Mucosa of stomach (tissue), 1 donor: Measurements from ENCODE around the gene LILRB2.
"Not testable (repeated sequence)": the region's sequence is repeated elsewhere in the genome, so short reads cannot be mapped to it uniquely, and the experiment has no call there.

Experiments
- H3K27me3 ChIP-seq: one replicate; pipeline ENCODE4 v1.7.0; 2013; ENCODE audit warnings: mild to moderate bottlenecking, low read length; ENCODE audit not compliant: control insufficient read depth, insufficient read depth
- H3K36me3 ChIP-seq: one replicate; pipeline ENCODE4 v1.7.0; 2013; ENCODE audit warnings: low read length; ENCODE audit not compliant: control insufficient read depth, insufficient read depth
- H3K4me1 ChIP-seq: one replicate; pipeline ENCODE4 v1.7.0; 2013; ENCODE audit warnings: mild to moderate bottlenecking, low read length; ENCODE audit not compliant: control insufficient read depth, insufficient read depth
- H3K4me3 ChIP-seq: one replicate; pipeline ENCODE4 v1.7.0; 2013; ENCODE audit warnings: low read length
- H3K9ac ChIP-seq: one replicate; pipeline ENCODE4 v1.7.0; 2013; ENCODE audit warnings: mild to moderate bottlenecking, low read length, moderate library complexity
- H3K9me3 ChIP-seq: one replicate; pipeline ENCODE4 v1.7.0; 2013; ENCODE audit warnings: mild to moderate bottlenecking, low read length, moderate library complexity; ENCODE audit not compliant: control insufficient read depth
- donor health status: Pancreatic carcinoma.

The LILRB2 gene

GRCh38 chr19:54299126-54299498 is 18.2 kb upstream of the LILRB2 start:
- Histone ChIP-seq H3K9ac (no peak overlapping the region), H3K36me3 (no peaks in the 10 kb centered on the region), H3K4me3 (no peak overlapping the region), H3K9me3 (no peaks in the 10 kb centered on the region), H3K4me1 (no peaks in the 10 kb centered on the region), H3K27me3 (no peaks in the 10 kb centered on the region)

DNA sequence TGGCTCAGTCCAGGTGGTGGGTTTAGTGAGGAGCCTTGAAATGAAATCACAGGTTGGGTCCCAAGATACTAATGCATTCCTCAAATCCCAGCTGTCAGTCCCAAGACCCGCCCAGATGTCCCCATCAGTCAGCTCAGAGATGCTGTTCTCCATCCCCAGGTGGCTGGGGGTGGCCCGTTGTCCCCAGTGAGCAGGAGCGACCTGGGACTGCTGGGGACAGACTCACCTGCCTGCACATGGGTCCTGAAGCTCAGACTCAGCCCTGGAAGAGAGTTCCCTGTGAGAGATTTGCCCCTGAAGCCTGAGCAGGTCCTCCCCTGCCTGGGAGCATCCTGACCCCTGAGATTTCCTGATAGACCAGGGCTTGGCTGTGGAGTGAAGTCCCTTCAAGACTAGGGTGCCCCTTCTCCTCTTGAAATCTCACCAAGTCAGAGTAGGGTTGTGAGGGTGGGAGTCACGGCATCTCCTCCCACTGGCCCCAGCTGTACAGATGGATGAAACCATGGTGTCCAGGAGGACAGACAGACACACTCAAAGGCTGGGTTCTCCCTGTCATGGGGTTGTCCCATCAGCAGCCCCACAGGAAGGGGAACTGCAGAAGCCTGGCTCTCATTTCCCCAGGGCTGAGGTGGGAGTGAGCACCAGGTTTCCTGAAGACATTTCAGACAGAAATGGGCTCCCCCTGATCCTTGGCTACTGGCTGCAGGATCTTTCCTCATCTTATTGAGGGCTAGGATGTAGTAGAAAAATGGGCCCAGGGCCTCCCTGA is 17.6 kb upstream of the LILRB2 start:
- H3K4me3 ChIP-seq: no peak overlapping the region
- H3K36me3 ChIP-seq: no peaks in the 10 kb centered on the region
- H3K4me1 ChIP-seq: no peaks in the 10 kb centered on the region
- no peaks in the 10 kb centered on the region for H3K9me3 ChIP-seq
- H3K27me3 ChIP-seq: no peaks in the 10 kb centered on the region
- H3K9ac ChIP-seq: no peak overlapping the region

- H3K36me3 ChIP-seq: no peaks in the 10 kb centered on the region
- no peaks in the 10 kb centered on the region for H3K27me3 ChIP-seq
- no peaks in the 10 kb centered on the region for H3K9me3 ChIP-seq
- no peak overlapping the region for H3K9ac ChIP-seq
- no peaks in the 10 kb centered on the region for H3K4me1 ChIP-seq
- no peak overlapping the region for H3K4me3 ChIP-seq
Measured at GRCh38 chr19:54297759-54298305, 16.9 kb upstream of the LILRB2 start.

DNA sequence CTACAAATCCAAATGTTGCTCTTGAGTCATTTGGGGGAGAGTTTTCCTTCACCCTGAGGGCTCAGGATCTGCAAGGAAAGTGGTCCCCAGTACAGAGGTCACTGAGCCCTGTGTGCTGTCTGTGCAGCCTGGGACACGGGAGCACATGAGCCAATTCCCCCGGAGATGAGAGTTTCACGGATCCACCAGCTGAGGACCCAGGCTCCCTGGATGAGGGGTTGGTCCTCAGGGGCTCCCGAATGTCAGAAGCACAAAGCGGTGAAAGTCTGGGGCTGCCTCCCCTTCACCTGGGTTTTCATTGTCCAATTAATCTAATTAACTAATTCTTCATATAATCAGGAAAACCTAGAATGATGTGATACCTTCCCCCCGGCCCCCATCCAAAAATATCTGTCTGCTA is 13.6 kb upstream of the LILRB2 start:
- H3K4me1 ChIP-seq: no peaks in the 10 kb centered on the region
- H3K27me3 ChIP-seq: no peaks in the 10 kb centered on the region
- no peaks in the 10 kb centered on the region for H3K36me3 ChIP-seq
- H3K4me3 ChIP-seq: no peak overlapping the region
- no peak overlapping the region for H3K9ac ChIP-seq
- no peaks in the 10 kb centered on the region for H3K9me3 ChIP-seq

GRCh38 chr19:54289160-54289559 is 8.2 kb upstream of the LILRB2 start:
- H3K36me3 ChIP-seq, H3K9me3 ChIP-seq, H3K4me3 ChIP-seq, H3K4me1 ChIP-seq, H3K9ac ChIP-seq, H3K27me3 ChIP-seq: not testable (repeated sequence)

- Histone ChIP-seq H3K4me3 (no peak overlapping the region), H3K9ac (no peak overlapping the region), H3K9me3 (no peaks in the 10 kb centered on the region), H3K36me3 (no peaks in the 10 kb centered on the region), H3K27me3 (no peaks in the 10 kb centered on the region), H3K4me1 (no peaks in the 10 kb centered on the region)
Measured at GRCh38 chr19:54287456-54287855, 6.5 kb upstream of the LILRB2 start.

DNA sequence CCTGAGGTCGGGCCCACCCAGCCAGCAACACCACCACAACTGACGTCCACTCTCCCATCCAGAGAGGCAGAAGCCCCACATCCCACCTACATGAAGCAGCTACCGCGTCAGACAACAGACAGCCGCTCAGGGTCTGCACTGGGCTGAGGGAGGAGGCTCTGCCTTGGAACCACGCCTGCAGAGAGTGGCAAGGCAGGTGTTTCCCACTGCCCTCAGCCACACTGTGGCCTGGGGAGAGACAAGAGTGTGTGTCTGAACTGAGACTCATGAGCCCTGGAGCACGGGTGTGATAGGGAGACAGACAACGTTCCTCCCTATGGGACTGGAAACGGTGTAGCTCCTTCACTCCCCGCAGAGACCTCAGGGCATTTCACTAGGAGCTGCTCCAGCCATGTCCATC is 5.4 kb upstream of the LILRB2 start:
- not testable (repeated sequence) for H3K27me3 ChIP-seq, H3K36me3 ChIP-seq, H3K9ac ChIP-seq, H3K4me1 ChIP-seq, H3K9me3 ChIP-seq, H3K4me3 ChIP-seq

DNA sequence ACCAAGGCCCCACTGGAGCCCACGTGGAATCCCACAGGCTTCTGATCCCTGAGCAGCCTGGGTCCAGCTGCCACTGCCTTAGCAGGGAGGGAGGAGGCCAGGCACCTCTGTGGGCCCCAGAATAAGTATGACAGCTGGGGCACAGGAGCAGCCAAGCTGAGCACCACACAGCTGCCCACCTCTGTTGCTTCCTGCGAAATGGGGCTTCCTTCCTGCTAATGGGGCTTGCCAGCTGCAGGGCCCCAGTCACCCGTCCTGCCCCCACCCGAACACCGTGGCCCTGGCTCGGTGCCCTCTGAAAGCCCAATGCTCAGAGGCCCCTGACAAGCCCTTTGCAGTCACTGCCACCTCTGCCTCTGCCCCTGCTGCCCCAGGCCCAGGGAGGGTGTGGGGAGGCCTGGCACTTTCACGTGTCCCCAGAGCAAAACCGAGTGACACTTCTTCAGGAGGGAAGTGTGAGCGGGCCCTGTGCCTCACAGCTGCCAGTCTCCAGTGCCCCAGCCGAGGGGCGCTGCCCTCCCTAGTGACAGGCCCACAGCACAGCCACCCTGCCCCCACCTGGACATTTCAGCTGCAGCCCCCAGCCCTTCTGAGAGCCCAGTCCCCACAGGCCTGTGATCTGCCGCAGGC is 4.6 kb upstream of the LILRB2 start:
- not testable (repeated sequence) for H3K36me3 ChIP-seq, H3K4me3 ChIP-seq, H3K9me3 ChIP-seq, H3K9ac ChIP-seq, H3K27me3 ChIP-seq, H3K4me1 ChIP-seq

- no peaks in the 10 kb centered on the region for H3K27me3 ChIP-seq
- no peaks in the 10 kb centered on the region for H3K4me1 ChIP-seq
- H3K9ac ChIP-seq: no peak overlapping the region
- no peaks in the 10 kb centered on the region for H3K36me3 ChIP-seq
- H3K9me3 ChIP-seq: no peaks in the 10 kb centered on the region
- no peak overlapping the region for H3K4me3 ChIP-seq
Measured at GRCh38 chr19:54282686-54283470, 2.0 kb upstream of the LILRB2 start.

GRCh38 chr19:54281729-54282075 is 792 bp upstream of the LILRB2 start:
- not testable (repeated sequence) for H3K9me3 ChIP-seq, H3K4me1 ChIP-seq, H3K9ac ChIP-seq, H3K36me3 ChIP-seq, H3K4me3 ChIP-seq, H3K27me3 ChIP-seq

DNA sequence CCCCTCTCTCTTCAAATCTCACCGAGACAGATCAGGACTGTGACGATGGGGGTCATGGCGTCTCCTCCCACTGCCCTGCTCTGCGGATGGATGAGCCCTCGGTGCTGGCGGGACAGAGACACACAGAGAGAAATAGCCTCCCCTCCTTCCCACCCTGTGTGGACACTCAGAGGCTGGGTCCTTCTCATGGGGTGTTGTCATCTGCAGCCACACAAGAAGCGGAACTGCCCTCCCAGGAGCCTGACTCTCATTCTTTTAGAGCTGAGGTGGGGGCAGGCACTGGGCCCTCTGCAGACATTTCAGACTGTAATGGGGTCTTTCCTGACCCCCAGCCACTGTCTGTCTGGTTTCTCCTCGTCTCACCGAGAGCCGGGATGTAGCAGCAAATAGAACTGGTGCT is 469 bp downstream of the LILRB2 start:
- H3K36me3 ChIP-seq, H3K9me3 ChIP-seq, H3K9ac ChIP-seq, H3K4me3 ChIP-seq, H3K27me3 ChIP-seq, H3K4me1 ChIP-seq: not testable (repeated sequence)

DNA sequence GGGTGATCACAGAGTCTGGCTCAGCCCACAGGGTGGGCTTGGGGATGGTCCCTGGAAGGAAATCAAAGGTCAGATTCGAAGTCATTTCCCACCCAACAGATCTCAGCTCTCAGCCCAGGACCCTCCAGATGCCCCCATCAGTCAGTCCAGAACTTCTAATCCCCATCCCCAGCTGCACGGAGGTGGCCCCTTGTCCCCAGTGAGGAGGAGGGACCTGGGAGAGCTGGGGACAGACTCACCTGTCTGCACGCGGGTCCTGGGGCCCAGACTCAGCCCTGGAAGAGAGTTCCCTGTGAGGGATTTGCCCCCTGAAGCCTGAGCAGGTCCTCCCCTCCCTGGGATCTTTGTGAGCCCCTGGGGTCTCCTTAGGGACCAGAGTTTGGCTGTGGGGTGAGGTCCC is 885 bp downstream of the LILRB2 start:
- not testable (repeated sequence) for H3K36me3 ChIP-seq, H3K9ac ChIP-seq, H3K9me3 ChIP-seq, H3K4me1 ChIP-seq, H3K27me3 ChIP-seq, H3K4me3 ChIP-seq
